HepG2 (cell line): ENCODE data around the gene RHBDL1. TPM values are rescaled to one million over a fixed set of nuclear protein-coding genes. Genes with fewer than 3 reads are reported as not detected.

Source experiments
- ATF7-NPFF ChIP-seq: sonication (generic); formaldehyde crosslinking; IDR thresholded peaks from 2 replicates; pipeline ENCODE4 v1.8.1; 2023; ENCODE audit warnings: mild to moderate bottlenecking, low read depth, missing genetic modification reagents, moderate library complexity
- CC2D1A ChIP-seq: sonication (generic); formaldehyde crosslinking; IDR thresholded peaks from 2 replicates; pipeline ENCODE4 v1.8.1; 2023; ENCODE audit warnings: mild to moderate bottlenecking, missing genetic modification reagents
- EP300 ChIP-seq, 3 experiments: sonication (generic) in 1 of 3; formaldehyde crosslinking in 1 of 3; IDR thresholded peaks; 2 replicates each; pipeline versions ENCODE4 v1.5.1 to v1.6.1; 2011 to 2020; ENCODE audit warnings: low read depth in 2 of 3, low read length in 2 of 3, borderline replicate concordance in 1 of 3, improper control_type of control experiment in 1 of 3, mild to moderate bottlenecking in 1 of 3, missing genetic modification reagents in 1 of 3, moderate library complexity in 1 of 3
- FOSL2 ChIP-seq: sonication (generic); formaldehyde crosslinking; IDR thresholded peaks from 2 replicates; pipeline ENCODE4 v1.4.0; 2020; ENCODE audit warnings: missing genetic modification reagents
- PAWR ChIP-seq: sonication (generic); formaldehyde crosslinking; IDR thresholded peaks from 2 replicates; pipeline ENCODE4 v1.4.0; 2020; ENCODE audit warnings: missing genetic modification reagents, mild to moderate bottlenecking, borderline replicate concordance
- PRDM15 ChIP-seq: sonication (generic); formaldehyde crosslinking; IDR thresholded peaks from 2 replicates; pipeline ENCODE4 v1.4.0; 2020; ENCODE audit warnings: missing genetic modification reagents
- YEATS4 ChIP-seq: sonication (generic); formaldehyde crosslinking; IDR thresholded peaks from 2 replicates; pipeline ENCODE4 v1.4.0; 2020; ENCODE audit warnings: missing genetic modification reagents, borderline replicate concordance
- ZBTB25 ChIP-seq: IDR thresholded peaks from 2 replicates; pipeline ENCODE4 v1.6.1; 2018; ENCODE audit warnings: missing genetic modification reagents
- ZBTB7B ChIP-seq: sonication (generic); formaldehyde crosslinking; IDR thresholded peaks from 2 replicates; pipeline ENCODE4 v1.4.0; 2020; ENCODE audit warnings: missing genetic modification reagents
- ZEB1 ChIP-seq: IDR thresholded peaks from 2 replicates; pipeline ENCODE4 v1.6.1; 2012; ENCODE audit warnings: mild to moderate bottlenecking, low read depth, inconsistent platforms; ENCODE audit not compliant: insufficient replicate concordance
- ZNF501 ChIP-seq: sonication (generic); formaldehyde crosslinking; IDR thresholded peaks from 2 replicates; pipeline ENCODE4 v1.5.1; 2020; ENCODE audit warnings: mild to moderate bottlenecking, moderate library complexity, missing genetic modification reagents
- ZNF652 ChIP-seq: IDR thresholded peaks from 2 replicates; pipeline ENCODE4 v1.6.1; 2016; ENCODE audit warnings: low read depth, borderline replicate concordance
- ZNF772 ChIP-seq: sonication (generic); formaldehyde crosslinking; IDR thresholded peaks from 2 replicates; pipeline ENCODE4 v1.5.0; 2020; ENCODE audit warnings: mild to moderate bottlenecking, missing genetic modification reagents
- polyA plus RNA-seq, 8 experiments: library from polyadenylated mRNA; depleted of rRNA in 3 of 8; stranded (reverse) in 7 of 8; unstranded in 1 of 8; fragments of >200 nt; fragmentation: Illumina TruSeq in 4 of 8; extraction: Trizol in 4 of 8; gene quantifications; 2 replicates each; pipeline versions ENCODE4 v1.2.1 to v1.2.3, GENCODE V29; 2011 to 2016; ENCODE audit warnings: low read depth in 4 of 8, missing spikeins in 1 of 8, mixed read lengths in 1 of 8; ENCODE audit not compliant: insufficient read depth in 1 of 8
- total RNA-seq, 5 experiments: library from RNA; depleted of rRNA; stranded (reverse); fragments of >200 nt; fragmentation: Illumina TruSeq; extraction: Trizol; gene quantifications; 2 replicates each; pipeline ENCODE4 v1.2.3, GENCODE V29; 2016; ENCODE audit warnings: low read depth in 1 of 5
- TF ChIP-seq, protein P1 (sequence below): sonication (generic); formaldehyde crosslinking; IDR thresholded peaks from 2 replicates; pipeline ENCODE4 v1.5.1; 2020; ENCODE audit warnings: mild to moderate bottlenecking, missing genetic modification reagents, borderline replicate concordance
- TF ChIP-seq, protein P2 (sequence below): sonication (generic); formaldehyde crosslinking; IDR thresholded peaks from 2 replicates; pipeline ENCODE4 v1.4.0; 2020; ENCODE audit warnings: missing genetic modification reagents, borderline replicate concordance
- TF ChIP-seq, protein P3 (sequence below): IDR thresholded peaks from 2 replicates; pipeline ENCODE4 v1.6.1; 2016; ENCODE audit warnings: low read depth

RHBDL1 gene
- total and polyA plus RNA-seq, 2 of the 13 experiments (the other 11 are each of a cell fraction or from before 2014, with no cell fraction given) = 1.8 to 3.8 TPM

GRCh38 chr16:667780-668518 is 7.5 kb upstream of the RHBDL1 start, which contains the start of gene RHOT2 (continued):
- TF ChIP-seq PAWR = no peak
- peak; percentile 87; the same call in 1 of the 2 replicates for TF ChIP-seq ZBTB25
- peak; percentile 97 for TF ChIP-seq YEATS4
- 0 out of 2 replicates have a peak, but pooled peaks have one; percentile 35 for TF ChIP-seq PRDM15
- TF ChIP-seq, protein P1, sequence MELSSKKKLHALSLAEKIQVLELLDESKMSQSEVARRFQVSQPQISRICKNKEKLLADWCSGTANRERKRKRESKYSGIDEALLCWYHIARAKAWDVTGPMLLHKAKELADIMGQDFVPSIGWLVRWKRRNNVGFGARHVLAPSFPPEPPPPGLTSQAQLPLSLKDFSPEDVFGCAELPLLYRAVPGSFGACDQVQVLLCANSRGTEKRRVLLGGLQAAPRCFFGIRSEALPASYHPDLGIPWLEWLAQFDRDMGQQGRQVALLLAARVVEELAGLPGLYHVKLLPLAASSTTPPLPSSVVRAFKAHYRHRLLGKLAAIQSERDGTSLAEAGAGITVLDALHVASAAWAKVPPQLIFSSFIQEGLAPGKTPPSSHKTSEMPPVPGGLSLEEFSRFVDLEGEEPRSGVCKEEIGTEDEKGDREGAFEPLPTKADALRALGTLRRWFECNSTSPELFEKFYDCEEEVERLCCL (CRISPR knock-in tag) = peak; percentile 73; the same call in 1 of the 2 replicates
- TF ChIP-seq, protein P2, sequence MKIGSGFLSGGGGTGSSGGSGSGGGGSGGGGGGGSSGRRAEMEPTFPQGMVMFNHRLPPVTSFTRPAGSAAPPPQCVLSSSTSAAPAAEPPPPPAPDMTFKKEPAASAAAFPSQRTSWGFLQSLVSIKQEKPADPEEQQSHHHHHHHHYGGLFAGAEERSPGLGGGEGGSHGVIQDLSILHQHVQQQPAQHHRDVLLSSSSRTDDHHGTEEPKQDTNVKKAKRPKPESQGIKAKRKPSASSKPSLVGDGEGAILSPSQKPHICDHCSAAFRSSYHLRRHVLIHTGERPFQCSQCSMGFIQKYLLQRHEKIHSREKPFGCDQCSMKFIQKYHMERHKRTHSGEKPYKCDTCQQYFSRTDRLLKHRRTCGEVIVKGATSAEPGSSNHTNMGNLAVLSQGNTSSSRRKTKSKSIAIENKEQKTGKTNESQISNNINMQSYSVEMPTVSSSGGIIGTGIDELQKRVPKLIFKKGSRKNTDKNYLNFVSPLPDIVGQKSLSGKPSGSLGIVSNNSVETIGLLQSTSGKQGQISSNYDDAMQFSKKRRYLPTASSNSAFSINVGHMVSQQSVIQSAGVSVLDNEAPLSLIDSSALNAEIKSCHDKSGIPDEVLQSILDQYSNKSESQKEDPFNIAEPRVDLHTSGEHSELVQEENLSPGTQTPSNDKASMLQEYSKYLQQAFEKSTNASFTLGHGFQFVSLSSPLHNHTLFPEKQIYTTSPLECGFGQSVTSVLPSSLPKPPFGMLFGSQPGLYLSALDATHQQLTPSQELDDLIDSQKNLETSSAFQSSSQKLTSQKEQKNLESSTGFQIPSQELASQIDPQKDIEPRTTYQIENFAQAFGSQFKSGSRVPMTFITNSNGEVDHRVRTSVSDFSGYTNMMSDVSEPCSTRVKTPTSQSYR (CRISPR knock-in tag) = peak; percentile 38; the same call in 1 of the 2 replicates
- peak; percentile 86; the same call in 1 of the 2 replicates for TF ChIP-seq ATF7-NPFF (CRISPR knock-in tag)
- TF ChIP-seq ZBTB7B (CRISPR knock-in tag) = peak; percentile 46; the same call in 1 of the 2 replicates
- TF ChIP-seq, protein P3, sequence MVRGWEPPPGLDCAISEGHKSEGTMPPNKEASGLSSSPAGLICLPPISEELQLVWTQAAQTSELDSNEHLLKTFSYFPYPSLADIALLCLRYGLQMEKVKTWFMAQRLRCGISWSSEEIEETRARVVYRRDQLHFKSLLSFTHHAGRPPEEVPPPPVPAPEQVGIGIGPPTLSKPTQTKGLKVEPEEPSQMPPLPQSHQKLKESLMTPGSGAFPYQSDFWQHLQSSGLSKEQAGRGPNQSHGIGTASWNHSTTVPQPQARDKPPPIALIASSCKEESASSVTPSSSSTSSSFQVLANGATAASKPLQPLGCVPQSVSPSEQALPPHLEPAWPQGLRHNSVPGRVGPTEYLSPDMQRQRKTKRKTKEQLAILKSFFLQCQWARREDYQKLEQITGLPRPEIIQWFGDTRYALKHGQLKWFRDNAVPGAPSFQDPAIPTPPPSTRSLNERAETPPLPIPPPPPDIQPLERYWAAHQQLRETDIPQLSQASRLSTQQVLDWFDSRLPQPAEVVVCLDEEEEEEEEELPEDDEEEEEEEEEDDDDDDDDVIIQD (CRISPR knock-in tag) = peak; percentile 75; the same call in 1 of the 2 replicates
- TF ChIP-seq ZNF652 = no peak
- peak; percentile 27; the same call in 1 of the 2 replicates for TF ChIP-seq FOSL2 (CRISPR knock-in tag)
- no peak for TF ChIP-seq CC2D1A (CRISPR knock-in tag)
- TF ChIP-seq ZEB1 = no peak
- TF ChIP-seq EP300 (IDR thresholded peaks at IDR 0.05; ENCODE audit: low read depth in 2 of 2, low read length in 2 of 2) = peak in 1 of 2 experiments; percentile 44; a peak in 1 of 4 replicates
- TF ChIP-seq EP300 (CRISPR knock-in tag; IDR thresholded peaks at IDR 0.05; ENCODE audit: borderline replicate concordance) = peak; percentile 38; the same call in 1 of the 2 replicates
- TF ChIP-seq ZNF501 (CRISPR knock-in tag) = peak; percentile 17; the same call in 1 of the 2 replicates
- TF ChIP-seq ZNF772 (CRISPR knock-in tag) = peak; percentile 33; the same call in 1 of the 2 replicates
